NCI-H446 (cell line): ENCODE measurements around the gene GLIS1.

Experiments
- DNase-seq, 2 experiments: peaks; one replicate each; lab custom pipeline; 2025; lab: John Stamatoyannopoulos, UW

GLIS1 gene

DNA sequence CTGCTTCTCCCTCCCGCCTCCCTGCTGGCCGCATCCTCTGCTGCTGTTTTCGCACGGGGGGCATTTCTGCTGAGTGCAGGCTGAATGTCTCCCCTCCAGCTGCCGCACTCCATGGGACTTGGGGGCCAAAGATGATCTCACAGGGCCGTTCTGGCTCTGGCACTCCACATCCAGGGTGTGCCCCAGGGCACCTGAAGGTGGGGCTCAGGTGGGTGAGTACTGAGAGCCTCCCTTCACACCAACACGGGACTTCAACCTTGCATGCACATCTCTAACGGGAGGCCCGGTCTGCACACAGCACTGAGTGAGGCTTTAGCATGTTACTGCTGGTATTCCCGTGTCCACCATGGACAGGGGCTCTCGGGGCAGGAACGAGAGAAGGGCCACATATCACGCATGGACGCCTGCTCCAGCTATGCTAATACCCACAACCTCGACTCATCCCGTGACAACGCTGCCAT, 190.9 kb downstream of the GLIS1 start:
- DNase-seq: no peak

DNA sequence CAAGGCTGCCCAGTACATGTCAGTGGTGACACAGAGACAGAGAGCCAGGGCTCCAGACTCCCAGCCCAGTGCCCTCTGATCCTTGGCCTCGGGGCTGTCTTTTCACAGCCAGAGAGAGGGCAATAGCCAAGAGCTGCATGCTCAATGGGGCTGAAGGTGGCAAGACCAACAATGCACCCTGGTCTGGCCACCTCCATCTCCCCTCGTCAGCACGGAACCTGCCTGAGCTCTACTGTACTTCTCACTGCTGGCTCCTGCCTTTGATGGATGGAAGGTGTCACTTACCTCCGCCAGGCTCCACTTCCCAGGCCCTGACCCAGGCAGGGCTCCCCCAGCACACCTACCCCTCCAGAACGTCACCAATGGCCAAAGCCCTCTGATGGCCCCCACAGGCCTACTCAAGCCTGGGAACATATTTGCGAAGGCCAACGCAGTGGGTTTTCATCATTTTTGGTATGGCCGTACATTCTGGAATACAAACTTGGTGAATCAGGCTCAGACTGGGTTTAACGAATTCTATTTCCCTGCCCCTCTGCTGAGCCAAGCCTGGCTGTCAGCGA, 191.7 kb downstream of the GLIS1 start:
- peak in 1 of 2 experiments; percentile 31 for DNase-seq

DNA sequence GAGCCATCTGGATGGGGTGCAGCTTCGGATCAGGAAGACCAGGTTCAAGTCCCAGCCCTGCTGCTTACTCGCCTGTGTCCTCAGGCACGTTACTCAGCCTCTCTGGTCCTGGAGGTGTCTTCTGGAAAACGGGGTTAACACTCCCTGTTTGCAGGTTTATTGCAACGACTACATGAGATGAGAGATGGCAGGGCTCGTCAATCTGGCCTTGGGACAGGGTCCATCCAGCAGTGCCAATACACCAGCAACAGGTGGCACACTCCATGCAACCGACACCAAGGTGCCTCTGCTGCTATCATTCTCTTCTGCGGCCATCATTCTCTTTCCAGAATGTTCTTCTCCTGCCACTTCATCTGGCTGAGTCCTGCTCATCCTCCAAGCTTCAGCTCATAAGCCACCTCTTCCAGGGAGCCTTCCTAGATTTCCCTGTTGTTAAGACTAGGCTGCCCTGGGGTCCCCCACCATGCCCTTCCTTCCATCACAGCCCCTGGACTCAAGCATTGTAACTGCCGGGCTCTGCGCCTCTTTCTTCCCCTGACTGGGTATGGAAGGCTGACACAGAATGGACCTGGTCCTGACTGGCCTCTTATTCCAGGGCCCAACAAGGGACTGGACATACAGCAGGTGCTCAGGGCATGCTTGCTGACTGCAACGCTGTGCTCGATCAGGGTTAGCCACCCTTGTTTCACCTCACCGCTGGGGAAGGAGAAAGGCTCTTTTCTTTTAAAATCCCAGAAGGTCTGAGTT, 192.4 kb downstream of the GLIS1 start:
- no peak for DNase-seq

DNA sequence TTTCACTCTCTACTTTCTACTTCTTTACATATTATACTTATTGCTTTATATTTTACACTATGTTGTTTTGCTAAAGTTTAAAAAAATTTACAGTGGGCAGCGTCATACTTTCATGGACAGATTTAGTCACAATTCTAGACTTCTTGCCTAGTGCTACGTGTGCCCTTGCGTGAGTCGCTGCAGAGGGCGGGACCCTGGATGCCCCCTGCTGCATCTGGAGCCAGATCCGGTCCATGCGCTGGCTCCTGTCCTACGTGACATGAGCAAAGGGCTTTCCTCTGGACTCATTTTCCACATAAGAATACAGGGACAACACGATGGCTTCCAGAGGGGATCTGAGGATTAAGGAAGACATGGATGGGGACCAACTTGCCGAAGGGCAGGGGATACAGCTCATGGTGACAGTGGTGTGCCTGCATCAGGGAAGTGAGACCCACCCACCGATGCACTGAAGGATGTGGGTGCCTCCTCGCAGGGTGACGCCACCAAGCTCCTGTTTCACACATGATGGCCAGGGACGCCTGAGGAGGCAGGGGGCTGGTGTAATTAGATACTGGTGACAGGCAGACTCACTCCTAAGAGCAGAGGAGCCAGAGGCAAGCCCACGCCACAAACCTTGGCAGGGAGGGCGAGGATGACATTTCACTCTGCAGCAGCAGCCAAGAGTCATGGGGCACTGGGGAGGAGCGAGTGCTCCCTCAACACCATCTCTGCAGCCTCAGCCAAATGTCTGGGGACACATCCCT, 193.1 kb downstream of the GLIS1 start:
- peak; percentile 53 to 86 for DNase-seq

DNA sequence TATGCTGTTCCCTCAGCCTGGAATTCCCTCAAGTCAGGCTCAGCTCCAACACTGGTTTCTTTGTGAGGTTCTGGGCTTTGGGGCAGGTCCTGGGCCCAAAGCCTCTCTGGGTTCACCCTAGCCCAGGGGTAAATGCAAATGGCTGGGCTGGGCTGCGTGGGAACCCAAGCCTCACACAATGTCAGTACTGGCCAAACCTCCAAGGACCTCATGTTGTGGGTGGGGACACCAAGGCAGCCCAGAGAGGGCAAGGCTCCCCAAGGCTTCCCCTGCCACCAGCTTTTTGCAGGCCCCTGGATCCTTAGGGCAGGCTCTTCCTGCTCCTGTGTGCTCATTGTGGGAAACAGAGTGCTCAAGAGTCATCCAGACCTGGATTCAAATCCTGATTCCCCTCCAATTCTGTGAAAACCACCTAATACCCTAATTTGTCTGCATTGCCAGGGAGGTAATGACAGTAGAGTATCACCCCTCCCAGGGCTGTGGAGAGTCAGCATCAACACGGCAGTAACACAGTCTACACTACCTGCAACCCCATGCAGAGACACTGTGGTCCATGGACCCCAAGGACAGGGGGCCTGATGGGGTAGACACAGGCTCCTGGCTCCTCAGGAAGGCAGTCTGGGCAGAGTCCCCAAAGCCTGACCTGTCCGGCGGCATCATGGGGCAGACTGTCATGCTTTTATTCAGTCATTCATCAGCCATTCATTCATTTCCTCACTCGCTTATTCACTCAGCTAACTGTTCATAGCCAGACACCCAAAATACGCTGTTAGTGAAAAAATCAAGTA, 194.0 kb downstream of the GLIS1 start:
- no peak for DNase-seq

DNA sequence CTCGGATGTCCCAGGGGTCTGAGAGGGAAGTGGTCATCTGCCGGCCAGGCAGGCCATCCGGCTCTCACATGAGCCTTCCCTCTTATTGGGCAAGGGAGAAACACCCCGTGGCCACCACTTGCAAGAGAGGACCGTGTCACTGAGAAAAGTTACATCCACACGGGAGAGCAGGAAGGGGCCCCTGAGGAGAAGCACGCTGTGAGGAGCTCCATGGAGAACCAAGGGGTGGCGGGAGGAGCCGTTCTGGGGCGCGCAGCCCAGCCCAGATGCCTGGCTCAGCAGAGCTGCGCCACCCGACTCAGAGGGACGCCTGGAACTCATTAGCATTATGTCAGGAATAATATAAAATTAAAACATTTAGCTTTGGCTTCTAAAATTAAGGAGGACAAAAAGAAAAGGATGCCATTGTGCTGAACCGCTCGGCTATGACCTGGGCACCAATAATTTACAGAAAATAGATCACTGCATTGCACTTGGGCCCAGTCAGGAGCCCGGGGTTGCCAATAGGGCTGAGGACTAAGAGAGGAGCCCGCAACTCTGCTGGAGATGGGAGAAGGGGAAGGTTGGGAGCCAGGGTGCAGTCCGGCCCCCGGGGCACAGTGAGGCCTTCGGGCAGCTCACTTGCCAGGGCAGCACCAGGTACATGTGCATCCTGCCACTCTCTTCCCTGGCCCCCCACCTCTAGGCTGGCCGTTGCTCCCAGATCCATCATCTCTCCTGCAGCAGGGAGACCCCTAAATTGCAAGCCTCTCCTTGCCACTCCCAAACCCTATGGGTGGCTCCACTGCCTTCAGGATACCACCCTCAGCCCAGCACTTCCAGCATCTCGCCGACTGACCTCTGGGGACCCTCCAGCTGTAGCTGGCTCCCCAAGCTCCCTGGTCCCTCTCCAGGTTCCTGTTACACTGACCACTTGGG, 194.9 kb downstream of the GLIS1 start:
- no peak for DNase-seq

DNA sequence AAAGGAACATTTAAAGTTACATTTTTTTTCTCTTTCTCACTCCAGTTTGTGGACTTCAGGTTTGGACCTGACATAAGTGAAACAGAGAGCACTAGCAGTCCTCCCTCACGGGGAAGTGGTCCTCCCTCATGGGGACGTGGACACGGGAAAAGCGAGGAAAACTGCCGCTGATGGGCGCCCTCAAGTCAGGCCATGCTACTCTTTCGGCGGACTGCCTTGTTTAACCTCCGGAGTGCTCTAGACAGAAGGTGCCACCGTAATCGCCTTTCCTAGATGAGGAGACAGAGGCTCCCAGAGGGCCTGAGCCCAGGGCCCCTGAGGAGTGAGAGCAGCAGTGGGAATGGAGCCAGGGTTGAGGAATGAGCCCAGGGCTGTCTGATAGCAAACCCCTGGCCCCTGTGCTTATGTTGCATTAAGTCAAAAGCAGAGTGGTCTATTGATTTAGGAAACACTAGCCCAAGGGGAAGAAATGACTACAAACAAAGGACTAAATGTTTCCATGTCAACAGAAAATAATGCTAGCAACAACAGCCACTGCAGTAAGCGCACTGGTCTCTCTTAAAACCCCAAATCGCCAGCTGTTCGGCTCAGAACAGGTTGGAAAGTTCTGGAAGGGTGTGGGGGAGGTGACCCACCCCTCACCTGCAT, 195.7 kb downstream of the GLIS1 start:
- DNase-seq: no peak

DNA sequence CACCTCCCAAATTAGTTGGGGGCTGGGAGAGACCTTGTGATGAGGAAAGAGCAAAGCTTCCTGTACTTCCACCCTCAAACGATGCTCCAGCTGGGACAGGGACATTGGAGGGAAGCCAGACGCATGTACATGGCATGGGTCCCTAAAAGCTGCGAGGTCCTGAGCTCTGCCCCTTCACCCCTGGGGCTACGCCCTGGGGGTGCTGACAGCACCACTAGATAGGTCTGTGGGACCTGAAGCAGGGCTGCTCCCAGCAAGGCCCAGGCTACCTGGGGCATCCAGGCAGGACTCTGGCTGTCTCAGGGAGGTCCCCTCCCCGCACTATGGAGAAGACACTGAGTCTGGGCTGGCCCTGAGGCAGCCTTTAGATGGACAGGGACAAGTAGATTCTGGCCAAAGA, 196.4 kb downstream of the GLIS1 start:
- DNase-seq: no peak

DNA sequence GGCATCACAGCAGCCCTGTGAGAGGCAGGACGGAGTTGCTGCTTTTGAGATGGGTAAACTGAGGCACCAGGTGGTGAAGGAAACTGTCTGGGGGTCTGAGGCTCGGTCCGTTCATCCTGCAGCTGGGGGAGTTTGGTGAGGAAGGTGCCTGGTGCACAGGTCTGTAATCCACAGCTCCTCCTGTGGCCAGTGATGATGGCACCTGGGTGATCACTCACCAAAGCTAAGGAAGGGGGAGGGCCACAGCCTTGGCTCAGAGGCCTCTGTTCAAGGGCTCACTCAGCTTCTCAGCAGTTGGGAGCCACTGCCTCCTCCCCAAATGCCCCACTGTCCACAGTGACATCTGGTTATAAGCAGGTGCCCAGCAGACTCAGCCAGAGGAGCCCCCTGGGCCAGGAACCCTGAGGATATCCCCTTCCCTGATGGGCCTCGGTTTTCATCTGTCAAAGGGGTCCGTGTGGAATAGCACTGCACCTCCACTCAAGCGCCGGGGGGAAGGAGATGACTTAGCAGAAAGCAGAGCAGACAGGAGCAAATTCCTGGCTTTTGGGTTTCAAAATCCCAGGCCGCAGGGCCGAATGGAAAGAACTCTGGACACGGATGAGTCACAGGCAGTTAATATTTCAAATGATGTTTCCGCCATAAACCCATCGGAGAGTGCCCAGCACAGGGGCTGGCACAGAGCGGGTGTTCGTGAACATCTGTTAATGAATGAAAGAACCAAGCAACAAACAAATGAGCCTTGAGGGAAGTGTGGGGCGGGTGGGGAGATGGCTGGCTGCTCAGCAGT, 197.0 kb downstream of the GLIS1 start:
- DNase-seq: peak; percentile 68 to 89

DNA sequence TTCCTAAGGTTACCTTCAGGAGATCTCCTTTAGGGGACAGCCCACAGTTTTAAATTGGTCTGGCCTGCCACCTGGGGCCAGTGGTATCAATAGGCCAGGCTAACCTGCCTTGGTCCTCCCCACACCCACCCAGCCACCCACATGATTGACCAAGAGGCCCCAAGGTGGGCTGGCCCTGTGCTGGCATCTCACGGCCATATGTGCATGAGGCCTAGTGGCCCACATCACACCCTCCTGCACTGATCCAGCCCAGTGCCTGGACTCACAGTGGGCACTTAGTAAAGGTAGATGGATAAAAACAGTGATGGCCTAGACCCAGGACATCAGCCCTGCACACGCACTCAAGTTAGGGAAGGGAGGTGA, 197.7 kb downstream of the GLIS1 start:
- DNase-seq: no peak

DNA sequence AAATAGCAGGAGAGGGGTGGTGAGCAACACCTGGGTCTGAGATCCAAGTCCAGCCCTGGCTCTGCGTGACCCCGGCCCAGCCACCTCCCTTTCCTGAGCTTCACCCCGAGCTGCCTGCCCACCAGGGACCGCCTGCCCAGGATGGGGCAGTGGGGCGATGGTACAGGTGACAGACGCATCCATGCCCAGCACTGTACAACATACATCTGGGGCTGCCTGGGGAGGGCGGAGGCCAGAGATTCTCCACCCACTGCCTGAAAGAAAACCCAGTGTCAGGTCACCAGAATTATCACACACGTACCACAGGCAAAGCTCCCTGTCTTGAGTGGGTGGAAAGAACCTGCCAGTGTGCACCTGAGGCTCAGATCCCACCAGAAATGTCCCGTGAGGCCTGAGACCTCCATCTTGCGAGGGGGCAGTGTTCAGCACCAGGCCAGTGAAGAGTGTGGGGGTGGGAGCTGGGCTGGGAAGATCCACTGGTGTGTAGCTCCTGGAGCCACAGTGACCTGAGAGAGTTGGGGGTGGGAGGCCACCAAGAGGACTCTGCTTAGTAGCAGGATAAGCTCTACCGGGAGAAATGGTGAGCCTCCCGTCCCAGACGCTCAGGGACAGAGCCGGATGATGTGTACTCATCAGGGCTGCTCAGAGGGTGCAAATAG, 198.2 kb downstream of the GLIS1 start:
- DNase-seq: no peak

DNA sequence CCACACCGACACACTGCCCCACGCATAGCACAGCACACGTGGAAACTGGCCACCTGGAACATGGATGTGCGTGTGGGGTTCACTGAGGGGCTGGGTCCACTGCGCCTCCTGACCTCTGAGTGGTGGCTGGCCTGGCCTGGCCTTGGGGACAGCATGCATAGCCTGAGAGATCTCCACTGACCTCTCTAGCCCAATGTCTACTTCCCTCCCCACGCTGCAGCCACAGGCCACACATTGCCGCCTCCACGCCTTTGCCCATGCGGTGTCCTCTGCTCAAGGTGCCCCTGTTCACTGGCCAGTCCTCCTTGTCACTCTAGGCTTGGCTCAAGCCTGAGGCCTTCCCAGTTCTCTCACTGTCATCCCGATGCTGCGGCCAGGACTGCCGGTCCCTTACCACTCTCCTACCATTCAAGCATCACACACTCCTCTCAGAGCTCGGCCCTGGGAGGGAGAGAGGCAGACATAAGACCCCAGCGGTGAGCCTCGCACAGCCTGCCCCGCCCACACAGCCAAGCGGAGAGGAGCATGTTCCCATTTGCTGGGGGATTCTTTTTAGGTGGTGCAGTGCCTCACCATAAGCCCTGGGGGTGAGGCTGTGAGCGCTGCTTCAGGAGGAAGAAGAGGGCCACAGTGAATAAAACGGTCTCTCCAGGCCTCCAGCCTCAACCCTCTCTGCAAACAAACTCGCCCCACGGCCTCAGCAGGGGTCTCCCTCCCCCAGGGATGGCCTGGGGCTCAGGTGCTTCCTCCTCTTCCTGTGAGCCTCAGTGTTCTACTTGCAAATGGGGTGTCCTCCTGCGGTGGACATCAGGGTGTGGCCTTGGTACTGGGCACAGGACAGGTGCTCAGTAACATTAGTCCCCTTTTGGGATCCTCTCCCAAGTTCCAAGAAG, 199.0 kb downstream of the GLIS1 start:
- DNase-seq: no peak

DNA sequence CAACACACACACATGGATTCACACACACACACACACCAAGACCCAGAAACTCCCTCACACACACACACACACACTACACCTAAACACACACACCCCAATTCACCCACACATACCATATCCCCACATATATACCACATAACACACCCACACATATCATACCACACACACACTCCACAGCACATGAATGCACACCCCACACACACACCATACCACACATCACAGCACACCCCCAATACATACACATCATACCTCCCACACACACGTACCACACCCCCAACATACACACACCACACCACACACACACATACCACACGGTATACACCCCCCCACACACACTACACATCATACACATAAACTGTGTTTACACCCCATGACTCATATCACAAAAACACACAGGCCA, 199.7 kb downstream of the GLIS1 start:
- DNase-seq: no peak

DNA sequence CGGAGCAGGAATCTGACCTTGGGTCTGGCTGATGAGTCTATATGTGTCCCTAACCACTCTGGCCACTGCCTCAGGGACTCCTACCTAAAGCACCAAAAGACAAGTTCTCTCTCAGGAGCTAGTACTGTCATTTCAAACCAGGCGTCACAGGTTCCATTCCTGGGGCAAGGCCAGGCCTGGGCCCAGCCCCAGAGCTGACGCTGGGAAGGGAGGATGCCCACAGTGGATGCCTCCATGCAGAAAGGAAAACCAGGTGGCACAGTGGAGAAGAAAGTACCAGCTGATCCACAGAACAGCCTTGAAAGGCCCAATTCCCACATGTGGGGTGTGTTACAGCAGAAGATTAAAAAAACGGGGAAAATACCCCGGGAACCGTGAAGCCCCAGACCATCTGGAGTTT, 202.4 kb downstream of the GLIS1 start:
- DNase-seq: no peak

DNA sequence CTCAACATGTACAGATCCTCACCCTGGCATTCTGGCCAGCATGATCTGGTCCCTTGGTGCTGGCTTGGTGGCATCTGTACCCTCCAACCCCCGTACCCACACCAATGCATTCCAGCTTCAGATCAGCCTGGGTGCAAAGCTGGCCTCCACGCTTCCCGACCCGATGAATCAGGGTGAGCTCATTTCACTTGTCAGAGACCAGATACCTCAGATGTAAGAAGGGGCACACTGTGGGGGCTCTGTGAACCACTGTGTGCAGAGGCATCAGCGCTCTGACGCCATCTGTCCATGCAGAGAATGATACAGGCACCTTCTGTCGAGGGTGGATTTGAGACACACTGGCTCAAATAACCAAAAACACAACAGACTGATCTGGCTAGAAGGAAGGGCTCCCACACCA, 203.1 kb downstream of the GLIS1 start:
- peak in 1 of 2 experiments; percentile 58 for DNase-seq

DNA sequence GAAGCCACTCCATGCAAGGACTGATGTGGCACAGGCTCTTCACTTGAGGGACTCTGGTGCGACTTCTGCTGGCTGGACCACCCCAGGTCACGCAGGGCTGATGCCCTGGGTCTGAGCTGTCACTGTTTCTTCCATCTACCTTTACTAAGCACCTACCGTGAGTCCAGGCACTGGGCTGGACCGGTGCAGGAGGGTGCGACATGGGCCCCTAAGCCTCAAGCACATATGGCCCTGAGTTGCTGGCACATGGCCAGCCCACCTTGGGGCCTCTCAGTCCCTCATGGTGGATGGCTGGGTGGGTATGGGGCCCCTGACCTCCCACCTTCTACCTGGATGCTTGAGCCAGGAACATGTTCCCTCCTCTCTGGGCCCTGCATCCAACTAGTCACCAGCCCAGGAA, 203.7 kb downstream of the GLIS1 start:
- DNase-seq: no peak

DNA sequence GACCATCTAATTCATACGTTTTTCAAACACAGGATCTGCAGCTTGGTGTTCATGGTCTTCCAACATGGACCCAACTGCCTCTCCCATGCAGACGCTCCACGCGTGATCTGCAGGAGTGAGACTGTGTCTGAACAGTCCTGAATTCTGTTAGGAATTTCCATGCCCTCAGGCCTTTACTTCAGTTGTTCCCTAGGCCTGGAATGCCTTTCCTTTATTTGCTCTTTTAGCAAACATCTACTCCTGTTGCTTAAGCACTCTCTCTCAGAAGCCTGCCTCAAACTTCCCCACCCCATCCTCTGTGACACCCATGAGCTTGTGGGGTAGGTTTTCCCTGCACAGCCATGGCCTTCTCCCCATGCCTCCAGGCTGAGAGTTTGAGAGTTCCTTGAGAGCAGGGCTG, 206.1 kb downstream of the GLIS1 start:
- no peak for DNase-seq

DNA sequence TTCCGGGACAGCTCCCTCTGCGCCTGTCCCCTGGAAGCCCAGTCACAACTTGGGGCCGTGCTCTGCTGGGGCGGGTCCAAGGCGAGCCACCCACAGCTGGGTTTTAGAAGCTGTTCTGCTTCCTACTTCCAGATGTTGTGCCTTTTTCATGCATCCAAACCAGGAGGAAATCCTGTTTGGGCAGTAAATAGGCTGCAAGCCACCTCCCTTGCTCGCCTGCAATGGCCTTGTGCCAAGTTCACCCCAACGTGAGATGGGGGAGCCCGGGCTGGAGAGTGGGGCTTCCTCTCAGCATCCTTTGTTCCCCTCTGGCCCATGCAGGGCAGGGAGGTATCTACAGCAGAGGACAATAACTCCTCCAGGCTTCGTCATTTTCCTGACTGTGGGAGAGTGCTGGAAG, 206.6 kb downstream of the GLIS1 start:
- DNase-seq: no peak
